ENCODE results near the gene ASTL.

GRCh38 chr2:96120091-96120720, 18.1 kb downstream of the ASTL start:
- TF ChIP-seq ZNF425 (CRISPR knock-in tag; conservative IDR thresholded peaks at IDR 0.05) (no peak), CTCF (IDR thresholded peaks at IDR 0.05) (no peak), ATF3 (CRISPR knock-in tag; conservative IDR thresholded peaks at IDR 0.05) (no peak), E2F4 (CRISPR knock-in tag; IDR thresholded peaks at IDR 0.05; ENCODE audit: borderline replicate concordance, low read depth) (no peak), ESRRA (CRISPR knock-in tag; IDR thresholded peaks at IDR 0.05; ENCODE audit: borderline replicate concordance) (no peak), MXD4 (CRISPR knock-in tag; IDR thresholded peaks at IDR 0.05; ENCODE audit: borderline replicate concordance) (no peak), FOXJ3 (CRISPR knock-in tag; IDR thresholded peaks at IDR 0.05; ENCODE audit: borderline replicate concordance) (no peak)
